Eye (tissue), 1 donor: ENCODE results near the gene HCLS1.
"Not testable (repeated sequence)": the region's sequence is repeated elsewhere in the genome, so short reads cannot be mapped to it uniquely, and the experiment has no call there.

Experiments used
- DNase-seq: peaks from one replicate; pipeline ENCODE4 v3.0.0-alpha.2; 2015

Gene HCLS1

DNA sequence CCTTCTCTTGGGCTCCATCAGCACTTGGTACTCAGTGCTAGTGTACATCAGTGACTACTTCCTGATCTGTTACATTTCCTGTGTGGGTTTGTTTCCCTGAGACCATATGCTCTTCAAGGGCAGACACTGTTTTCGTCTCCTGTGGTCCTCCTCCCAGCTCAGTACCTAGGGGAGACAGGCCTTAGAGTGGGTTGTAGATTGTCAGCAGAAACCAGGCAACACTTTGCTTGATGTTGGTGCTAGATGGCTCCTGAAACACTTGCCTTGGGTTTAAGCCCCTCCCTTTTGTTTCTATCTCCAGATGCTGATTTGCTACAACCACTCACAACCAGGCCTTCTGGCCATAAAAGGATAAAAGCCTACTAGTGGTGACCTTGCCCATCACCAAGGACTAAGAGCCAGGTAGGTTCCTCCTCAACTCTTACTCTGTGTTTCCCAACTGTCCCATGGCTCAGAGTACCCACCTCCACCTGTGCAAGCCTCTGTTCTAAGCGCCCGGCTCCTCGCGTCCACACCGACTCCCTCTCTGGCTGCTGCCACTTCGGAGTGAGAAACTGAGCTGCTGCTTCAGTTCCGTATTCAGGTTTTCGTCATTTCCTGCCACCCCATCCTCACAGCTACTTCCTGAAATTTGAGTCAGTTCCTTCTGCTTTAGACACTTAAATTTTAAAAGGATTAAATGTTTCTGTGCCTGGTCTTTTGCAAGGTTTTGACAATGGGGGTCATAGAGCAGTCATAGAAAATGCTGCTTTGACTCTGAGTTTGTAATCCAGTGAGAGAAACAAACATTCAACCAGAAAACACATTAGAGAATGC lies at the start of gene HCLS1:
Gene HCLS1 (minus strand): TSS at position 548 of the 816 bp plus-strand sequence. CDS start 2,556 bp downstream, outside the sequence.
- no peak for DNase-seq

DNA sequence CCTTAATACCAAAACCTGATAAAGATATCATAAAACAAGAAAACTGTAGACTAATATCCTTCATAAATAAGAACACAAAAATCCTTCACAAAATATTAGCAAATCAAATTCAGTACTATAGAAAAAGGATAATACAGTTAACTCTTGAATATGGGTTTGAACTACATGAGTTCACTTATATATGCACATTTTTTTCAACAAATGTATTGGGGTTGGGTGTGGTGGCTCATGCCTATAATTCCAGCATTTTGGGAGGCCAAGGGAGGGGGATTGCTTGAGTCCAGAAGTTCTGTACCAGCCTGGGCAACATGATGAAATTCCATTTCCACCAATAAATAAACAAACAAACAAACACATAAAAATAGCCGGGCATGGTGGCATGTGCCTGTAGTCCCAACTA lies 49.6 kb upstream of the HCLS1 start:
- no peak for DNase-seq

GRCh38 chr3:121707531-121708273 lies 47.0 kb upstream of the HCLS1 start:
- no peak for DNase-seq

GRCh38 chr3:121705541-121705940 lies 44.8 kb upstream of the HCLS1 start:
- DNase-seq = no peak

- no peak for DNase-seq
Observed at GRCh38 chr3:121703973-121704372, 43.3 kb upstream of the HCLS1 start.

DNA sequence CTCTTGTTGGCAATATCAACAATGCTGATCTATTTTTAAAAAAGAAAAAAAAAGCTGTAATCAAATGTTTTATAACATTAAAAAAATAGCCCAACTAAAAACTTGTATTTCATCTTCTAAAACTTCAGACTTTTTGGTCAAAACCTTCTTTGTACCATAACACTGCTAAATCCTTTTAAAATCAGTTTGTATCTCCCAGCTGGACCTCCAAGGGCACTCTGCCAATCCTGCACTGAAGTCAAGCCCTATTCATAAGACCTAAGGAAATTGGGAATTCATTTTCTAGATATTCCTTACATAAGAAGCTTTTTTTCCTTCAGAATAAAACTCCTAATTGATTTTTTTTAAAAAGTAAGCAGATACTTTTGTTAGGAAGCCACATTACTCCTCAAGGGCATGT lies 38.2 kb upstream of the HCLS1 start:
- DNase-seq = no peak

GRCh38 chr3:121698476-121698875 lies 37.8 kb upstream of the HCLS1 start:
- DNase-seq = no peak

GRCh38 chr3:121696186-121696585 lies 35.5 kb upstream of the HCLS1 start:
- no peak for DNase-seq

DNA sequence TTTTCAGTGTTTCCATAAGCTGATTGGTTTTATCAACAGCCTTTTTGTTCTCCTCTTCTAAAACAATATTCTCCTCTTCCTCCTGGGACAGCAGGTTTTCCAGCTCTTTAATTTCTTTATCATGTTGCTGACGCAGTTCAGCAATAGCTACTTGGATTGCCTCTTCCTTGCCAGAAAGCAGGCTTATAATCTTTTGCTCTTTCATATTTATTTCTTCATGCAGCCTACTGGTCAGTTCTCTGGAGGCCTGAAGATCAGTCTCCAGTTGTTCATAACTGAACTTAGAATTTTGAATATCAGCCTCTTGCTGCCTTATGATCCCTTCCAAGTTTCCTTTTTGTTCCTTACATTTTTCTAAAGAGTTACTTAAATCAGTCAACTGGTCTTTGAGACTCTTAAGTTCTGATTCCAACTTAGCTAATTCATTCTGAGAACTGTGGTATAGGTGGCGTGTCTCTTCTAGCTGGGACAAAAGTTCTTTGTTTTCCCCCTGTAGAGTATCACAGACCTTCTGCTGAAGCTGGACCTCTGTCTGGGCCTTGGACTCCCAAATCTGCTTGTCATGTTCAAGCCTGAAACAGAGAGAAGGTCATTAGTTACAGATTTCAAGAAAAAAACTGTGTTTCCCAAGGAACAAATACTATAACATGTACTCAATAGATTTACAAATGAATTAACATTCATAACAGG lies 31.5 kb upstream of the HCLS1 start:
- DNase-seq = no peak

GRCh38 chr3:121690777-121691405 lies 30.2 kb upstream of the HCLS1 start:
- no peak for DNase-seq

DNA sequence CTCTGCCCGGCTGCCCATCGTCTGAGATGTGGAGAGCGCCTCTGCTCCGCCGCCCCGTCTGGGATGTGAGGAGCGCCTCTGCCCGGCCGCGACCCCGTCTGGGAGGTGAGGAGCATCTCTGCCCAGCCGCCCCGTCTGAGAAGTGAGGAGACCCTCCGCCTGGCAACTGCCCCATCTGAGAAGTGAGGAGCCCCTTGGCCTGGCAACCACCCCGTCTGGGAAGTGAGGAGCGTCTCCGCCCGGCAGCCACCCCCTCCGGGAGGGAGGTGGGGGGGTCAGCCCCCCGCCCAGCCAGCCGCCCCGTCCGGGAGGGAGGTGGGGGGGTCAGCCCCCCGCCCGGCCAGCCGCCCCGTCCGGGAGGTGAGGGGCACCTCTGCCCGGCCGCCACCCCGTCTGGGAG lies 28.0 kb upstream of the HCLS1 start:
- not testable (repeated sequence) for DNase-seq

DNA sequence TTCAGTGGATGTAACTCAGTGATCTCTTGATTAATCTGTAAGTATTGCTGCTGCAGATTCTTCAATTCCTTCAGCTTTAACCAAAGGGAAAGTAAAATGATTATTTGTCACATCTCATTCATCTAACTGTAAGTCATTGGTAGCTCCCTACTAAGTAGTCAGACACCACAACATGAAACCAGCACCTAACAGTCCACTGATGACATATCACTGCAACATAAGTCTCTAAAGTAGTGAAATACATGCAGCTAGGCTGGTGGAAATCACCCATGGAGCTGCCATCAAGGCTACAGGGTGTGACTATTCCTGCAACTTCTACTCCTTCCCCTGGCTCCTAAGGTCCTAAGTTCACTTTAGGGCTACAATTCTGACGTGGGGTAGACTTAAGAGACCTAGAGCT lies 21.1 kb upstream of the HCLS1 start:
- no peak for DNase-seq

DNA sequence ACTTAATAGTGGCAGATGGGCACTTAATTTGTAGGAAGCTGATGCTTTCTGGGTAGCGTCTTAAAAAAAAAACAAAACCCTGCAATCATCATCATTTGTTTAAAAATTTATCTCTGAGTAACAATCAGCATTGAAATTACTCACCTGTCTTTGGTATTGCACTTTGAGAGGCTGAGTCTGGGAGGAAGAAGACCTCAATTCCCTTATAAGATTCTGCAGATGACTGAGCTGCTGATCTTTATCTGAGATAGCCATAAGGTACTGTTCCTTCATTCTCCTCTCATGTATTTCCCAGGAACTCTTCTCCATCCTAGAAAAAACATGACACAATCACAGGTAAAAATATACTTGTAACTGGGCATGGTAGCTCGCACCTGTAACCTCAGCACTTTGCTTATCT lies 16.4 kb upstream of the HCLS1 start:
- no peak for DNase-seq

DNA sequence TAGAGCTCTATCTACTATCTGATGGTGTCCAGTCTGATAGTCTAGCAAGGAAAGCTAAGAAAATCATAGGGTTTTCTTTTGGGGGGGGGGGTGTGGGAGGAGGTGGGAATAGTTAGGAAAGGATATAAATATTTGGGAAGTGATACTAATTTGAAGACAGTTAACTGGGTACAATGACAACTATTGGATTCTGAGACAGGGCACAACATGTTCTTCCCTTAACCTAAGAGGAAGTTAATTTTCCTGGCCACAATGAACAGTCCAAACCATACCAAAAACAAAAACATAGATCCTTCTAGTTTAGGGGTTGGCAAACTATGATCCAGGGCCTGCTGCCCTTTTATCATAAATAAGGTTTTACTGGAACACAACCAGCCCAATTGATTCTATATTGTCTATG lies 10.0 kb upstream of the HCLS1 start:
- DNase-seq = no peak

GRCh38 chr3:121667333-121667732 lies 6.6 kb upstream of the HCLS1 start:
- no peak for DNase-seq

DNA sequence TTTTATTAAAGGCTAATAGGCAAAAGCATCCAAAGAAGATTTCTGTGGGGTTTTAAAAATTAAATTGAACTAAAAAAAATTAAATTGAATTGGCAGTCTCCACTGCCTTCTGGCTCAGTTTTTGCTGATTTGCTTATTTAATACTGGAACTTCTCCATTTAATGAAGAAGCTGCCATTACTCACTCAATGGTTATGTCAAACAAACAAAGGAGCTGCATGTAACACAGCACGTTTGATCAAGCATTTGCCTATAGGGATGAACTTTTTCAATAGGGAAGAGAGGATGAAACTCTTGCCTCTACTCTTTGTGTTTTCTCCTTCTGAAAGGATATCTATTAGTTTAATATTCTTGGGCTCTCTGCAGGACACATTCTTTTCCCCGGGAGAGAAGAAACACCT lies 4.8 kb upstream of the HCLS1 start:
- no peak for DNase-seq

- no peak for DNase-seq
Observed at GRCh38 chr3:121663171-121663847, 2.6 kb upstream of the HCLS1 start.

- no peak for DNase-seq
Observed at GRCh38 chr3:121662742-121663141, 2.0 kb upstream of the HCLS1 start.

- no peak for DNase-seq
Observed at GRCh38 chr3:121661376-121661775, 673 bp upstream of the HCLS1 start.

GRCh38 chr3:121659586-121659985 lies 1.1 kb downstream of the HCLS1 start:
- no peak for DNase-seq

- DNase-seq = no peak
Observed at GRCh38 chr3:121658716-121659435, 1.8 kb downstream of the HCLS1 start.
